Endodermal cell (in vitro differentiated cells): Measurements from ENCODE around the gene SYNE2. TPM values are rescaled to one million over a fixed set of nuclear protein-coding genes. Genes with fewer than 3 reads are reported as not detected.

Source experiments
- DNase-seq: peaks from one replicate; pipeline ENCODE4 v3.0.0-alpha.2; 2017
- H3K27ac ChIP-seq: 2 replicates; pipeline ENCODE4 v1.5.1; 2013; ENCODE audit warnings: mild to moderate bottlenecking, low read depth, low read length, moderate library complexity
- H3K27me3 ChIP-seq: 2 replicates; pipeline ENCODE4 v1.6.1; 2013; ENCODE audit warnings: mild to moderate bottlenecking, low read length, moderate library complexity; ENCODE audit not compliant: insufficient read depth, control insufficient read depth, poor library complexity, severe bottlenecking
- H3K36me3 ChIP-seq: 2 replicates; pipeline ENCODE4 v1.7.0; 2013; ENCODE audit warnings: mild to moderate bottlenecking, low read length, moderate library complexity; ENCODE audit not compliant: control insufficient read depth, insufficient read depth
- H3K4me1 ChIP-seq: one replicate; pipeline ENCODE4 v1.7.0; 2013; ENCODE audit warnings: low read length; ENCODE audit not compliant: control insufficient read depth, insufficient read depth
- H3K4me3 ChIP-seq: 2 replicates; pipeline ENCODE4 v1.5.1; 2013; ENCODE audit warnings: mild to moderate bottlenecking, low read length, moderate library complexity
- H3K9ac ChIP-seq: 2 replicates; pipeline ENCODE4 v1.6.1; 2013; ENCODE audit warnings: mild to moderate bottlenecking, low read length, moderate library complexity; ENCODE audit not compliant: poor library complexity, severe bottlenecking; ENCODE audit errors: extremely low read depth
- H3K9me3 ChIP-seq: 2 replicates; pipeline ENCODE4 v1.6.1; 2013; ENCODE audit warnings: mild to moderate bottlenecking, low read length, moderate library complexity; ENCODE audit not compliant: control insufficient read depth
- H3K27ac Mint-ChIP-seq: 2 replicates; pipeline ENCODE4 v1.8.0; 2020; ENCODE audit warnings: mixed read lengths
- H3K27me3 Mint-ChIP-seq: 2 replicates; pipeline ENCODE4 v1.8.0; 2021; ENCODE audit warnings: mild to moderate bottlenecking, mixed read lengths; ENCODE audit not compliant: insufficient read depth
- H3K36me3 Mint-ChIP-seq: 2 replicates; pipeline ENCODE4 v1.8.0; 2020; ENCODE audit warnings: low read depth, mixed read lengths
- H3K4me1 Mint-ChIP-seq: 2 replicates; pipeline ENCODE4 v1.8.0; 2020; ENCODE audit warnings: mixed read lengths
- H3K4me3 Mint-ChIP-seq: 2 replicates; pipeline ENCODE4 v1.8.0; 2020; ENCODE audit warnings: mild to moderate bottlenecking, moderate library complexity, mixed read lengths
- H3K9me3 Mint-ChIP-seq: 2 replicates; pipeline ENCODE4 v1.8.0; 2020; ENCODE audit warnings: mild to moderate bottlenecking, mixed read lengths
- CTCF ChIP-seq: fragments of 200-600 bp; sonication (generic); conservative IDR thresholded peaks from 2 replicates; pipeline ENCODE4 v1.5.0; 2021; ENCODE audit warnings: antibody characterized with exemption, mild to moderate bottlenecking
- WGBS, 2 experiments: methylation state at CpG; one replicate each; pipeline versions ENCODE4 v1.1.5 to v1.1.7; 2013; ENCODE audit warnings: missing lambda C conversion rate in 2 of 2, mixed read lengths in 1 of 2; ENCODE audit not compliant: insufficient coverage in 1 of 2, insufficient read length in 1 of 2; 5-methylcytosine and 5-hydroxymethylcytosine counted together
- total RNA-seq, 2 donors: library from RNA; stranded (reverse); fragmentation: NEBNext Ultra II Directional in 1 of 2; extraction: Animal tissue kit (Norgen Biotek cat#: 25700) in 1 of 2; gene quantifications; 2 replicates in 1 of 2; 3 replicates in 1 of 2; pipeline ENCODE4 v1.2.1, GENCODE V29; 2021

Gene SYNE2
- total RNA-seq, 2 donors from 2014 or later = 65.8 to 70.0 TPM

- Histone ChIP-seq H3K27me3 (no peaks in the 10 kb centered on the region), H3K9me3 (no peaks in the 10 kb centered on the region), H3K4me3 (no peak overlapping the region), H3K27ac (no peak overlapping the region), H3K9ac (no peak overlapping the region), H3K36me3 (peaks cover 8% of the 10 kb centered on the region), H3K4me1 (no peaks in the 10 kb centered on the region)
- no peak for DNase-seq
- H3K4me3 Mint-ChIP-seq = no peak overlapping the region
- no peak overlapping the region for H3K27ac Mint-ChIP-seq
- H3K9me3 Mint-ChIP-seq = no peaks in the 10 kb centered on the region
- no peak for TF ChIP-seq CTCF
- H3K27me3 Mint-ChIP-seq = no peaks in the 10 kb centered on the region
- H3K36me3 Mint-ChIP-seq = peaks cover 17% of the 10 kb centered on the region
- H3K4me1 Mint-ChIP-seq = no peaks in the 10 kb centered on the region
- 87 to 92% methylated on average over 2 to 4 of the region's 4 CpGs for WGBS, 2 experiments
These were observed 87.6 kb downstream of the SYNE2 start for GRCh38 chr14:63940387-63940786.

GRCh38 chr14:63941023-63941422 lies 88.2 kb downstream of the SYNE2 start:
- Histone ChIP-seq H3K4me3 (no peak overlapping the region), H3K4me1 (no peaks in the 10 kb centered on the region), H3K27me3 (no peaks in the 10 kb centered on the region), H3K27ac (no peak overlapping the region), H3K9me3 (no peaks in the 10 kb centered on the region), H3K36me3 (peaks cover 8% of the 10 kb centered on the region), H3K9ac (no peak overlapping the region)
- peaks cover 17% of the 10 kb centered on the region for H3K36me3 Mint-ChIP-seq
- no peaks in the 10 kb centered on the region for H3K27me3 Mint-ChIP-seq
- 98 to 100% methylated on average over 2 of the region's 3 CpGs for WGBS, 2 experiments
- no peak for DNase-seq
- no peak overlapping the region for H3K4me3 Mint-ChIP-seq
- H3K9me3 Mint-ChIP-seq = no peaks in the 10 kb centered on the region
- TF ChIP-seq CTCF = no peak
- no peaks in the 10 kb centered on the region for H3K4me1 Mint-ChIP-seq
- no peak overlapping the region for H3K27ac Mint-ChIP-seq

GRCh38 chr14:63949696-63950095 lies 96.9 kb downstream of the SYNE2 start:
- peaks cover 16% of the 10 kb centered on the region for H3K36me3 Mint-ChIP-seq
- H3K27me3 Mint-ChIP-seq = no peaks in the 10 kb centered on the region
- TF ChIP-seq CTCF = no peak
- DNase-seq = no peak
- no peak overlapping the region for H3K4me3 ChIP-seq
- peak overlapping the region; percentile 61 for H3K27ac Mint-ChIP-seq
- H3K9me3 Mint-ChIP-seq = no peaks in the 10 kb centered on the region
- no peaks in the 10 kb centered on the region for H3K4me1 ChIP-seq
- no peak overlapping the region for H3K9ac ChIP-seq
- H3K27ac ChIP-seq = no peak overlapping the region
- H3K27me3 ChIP-seq = no peaks in the 10 kb centered on the region
- no peaks in the 10 kb centered on the region for H3K9me3 ChIP-seq
- H3K36me3 ChIP-seq = peaks cover 24% of the 10 kb centered on the region
- peaks cover 6% of the 10 kb centered on the region for H3K4me1 Mint-ChIP-seq
- no peak overlapping the region for H3K4me3 Mint-ChIP-seq
- WGBS, 2 experiments = 94 to 100% methylated on average over 2 to 3 of the region's 3 CpGs
